DMS79 treated with DMSO at 0.1 percent for 48 hours (cell line): ENCODE results near the gene JMY.

ENCODE experiments used
- DNase-seq: peaks from one replicate; lab custom pipeline; 2025; lab: John Stamatoyannopoulos, UW

Gene JMY, protein sequence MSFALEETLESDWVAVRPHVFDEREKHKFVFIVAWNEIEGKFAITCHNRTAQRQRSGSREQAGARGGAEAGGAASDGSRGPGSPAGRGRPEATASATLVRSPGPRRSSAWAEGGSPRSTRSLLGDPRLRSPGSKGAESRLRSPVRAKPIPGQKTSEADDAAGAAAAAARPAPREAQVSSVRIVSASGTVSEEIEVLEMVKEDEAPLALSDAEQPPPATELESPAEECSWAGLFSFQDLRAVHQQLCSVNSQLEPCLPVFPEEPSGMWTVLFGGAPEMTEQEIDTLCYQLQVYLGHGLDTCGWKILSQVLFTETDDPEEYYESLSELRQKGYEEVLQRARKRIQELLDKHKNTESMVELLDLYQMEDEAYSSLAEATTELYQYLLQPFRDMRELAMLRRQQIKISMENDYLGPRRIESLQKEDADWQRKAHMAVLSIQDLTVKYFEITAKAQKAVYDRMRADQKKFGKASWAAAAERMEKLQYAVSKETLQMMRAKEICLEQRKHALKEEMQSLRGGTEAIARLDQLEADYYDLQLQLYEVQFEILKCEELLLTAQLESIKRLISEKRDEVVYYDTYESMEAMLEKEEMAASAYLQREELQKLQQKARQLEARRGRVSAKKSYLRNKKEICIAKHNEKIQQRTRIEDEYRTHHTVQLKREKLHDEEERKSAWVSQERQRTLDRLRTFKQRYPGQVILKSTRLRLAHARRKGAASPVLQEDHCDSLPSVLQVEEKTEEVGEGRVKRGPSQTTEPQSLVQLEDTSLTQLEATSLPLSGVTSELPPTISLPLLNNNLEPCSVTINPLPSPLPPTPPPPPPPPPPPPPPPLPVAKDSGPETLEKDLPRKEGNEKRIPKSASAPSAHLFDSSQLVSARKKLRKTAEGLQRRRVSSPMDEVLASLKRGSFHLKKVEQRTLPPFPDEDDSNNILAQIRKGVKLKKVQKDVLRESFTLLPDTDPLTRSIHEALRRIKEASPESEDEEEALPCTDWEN

DNA sequence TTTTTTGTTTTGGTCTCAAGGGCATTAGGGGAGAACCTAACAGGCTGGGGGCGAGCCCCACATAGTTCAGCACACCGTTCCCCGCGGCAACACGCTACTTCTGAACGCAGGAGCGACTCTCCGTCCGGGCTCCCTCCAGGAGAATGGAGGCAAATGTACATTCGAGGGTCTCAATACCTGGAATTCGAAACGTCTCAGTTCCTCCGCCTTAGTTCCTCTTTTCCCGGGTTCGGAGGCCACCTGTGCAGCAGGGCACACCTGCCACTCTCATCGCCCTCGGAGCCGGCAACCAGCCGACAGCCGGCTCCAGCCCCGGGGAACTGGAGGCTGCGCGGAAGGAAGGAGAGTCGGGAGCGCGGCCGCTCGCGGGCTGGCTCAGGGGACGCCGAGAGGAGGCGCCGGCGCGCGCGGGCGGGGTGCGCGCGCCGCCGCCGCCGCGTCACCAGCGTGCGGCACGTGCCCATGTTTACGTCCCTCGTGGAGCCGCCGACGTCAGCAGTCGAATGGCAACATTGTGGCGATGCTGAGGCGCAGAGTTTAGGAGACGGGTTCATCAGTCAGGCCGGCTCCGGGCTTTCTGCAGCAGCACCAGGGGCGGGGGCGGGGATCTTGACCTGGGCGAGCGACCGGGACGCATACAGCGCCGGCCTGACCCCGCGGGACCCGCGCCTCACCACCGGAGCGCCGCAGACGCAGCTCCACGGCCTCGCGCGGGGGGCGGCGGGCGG is at the start of gene JMY:
TSS of gene JMY (plus strand) at position 498 of the 728 bp plus-strand sequence. CDS start 520 bp downstream, outside the sequence.
- peak; percentile 76 for DNase-seq

DNA sequence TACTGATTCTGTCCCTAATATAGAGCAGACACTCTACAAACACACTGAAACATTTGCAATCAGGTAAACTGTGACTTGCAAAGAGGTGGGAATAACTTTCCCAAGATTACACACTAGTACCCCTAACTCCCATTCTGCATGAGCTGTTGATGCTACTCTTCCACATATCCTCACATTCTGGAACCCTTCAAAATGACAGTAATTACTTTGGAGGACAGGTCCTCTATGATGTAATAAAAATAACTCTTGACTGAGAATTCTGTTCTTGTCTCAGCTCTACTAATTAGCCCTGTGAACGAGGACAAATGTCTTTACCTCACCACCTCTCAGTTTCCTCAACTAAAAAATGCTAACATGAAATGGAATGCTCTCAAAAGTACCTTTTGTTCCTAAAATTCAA is 49.5 kb upstream of the JMY start:
- no peak for DNase-seq

- DNase-seq, result no peak
Measured at GRCh38 chr5:79189439-79190234, 46.3 kb upstream of the JMY start.

- no peak for DNase-seq
Measured at GRCh38 chr5:79190235-79190529, 45.7 kb upstream of the JMY start.

- no peak for DNase-seq
Measured at GRCh38 chr5:79191457-79191856, 44.5 kb upstream of the JMY start.

DNA sequence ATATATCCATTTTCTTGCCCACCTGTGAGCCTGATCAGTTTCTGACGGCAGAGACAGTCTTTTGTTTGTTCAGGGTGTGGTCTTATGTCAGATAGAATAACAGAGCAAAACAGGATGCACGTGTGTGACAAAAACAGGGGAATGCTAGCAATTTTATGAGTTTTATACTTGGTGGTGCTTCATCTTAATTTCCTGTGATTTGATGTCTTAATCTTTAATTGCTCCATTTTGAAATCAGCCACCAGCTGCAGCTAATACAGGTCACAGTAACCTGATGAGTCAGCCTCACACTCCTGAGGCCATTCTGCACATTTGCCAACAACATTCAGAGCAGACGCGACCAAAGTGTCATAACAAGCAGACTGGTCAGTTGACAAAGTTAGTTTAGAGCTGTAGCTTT is 42.3 kb upstream of the JMY start:
- no peak for DNase-seq

GRCh38 chr5:79200573-79201183 is 35.3 kb upstream of the JMY start:
- DNase-seq, result no peak

GRCh38 chr5:79201206-79201605 is 34.7 kb upstream of the JMY start:
- no peak for DNase-seq

DNA sequence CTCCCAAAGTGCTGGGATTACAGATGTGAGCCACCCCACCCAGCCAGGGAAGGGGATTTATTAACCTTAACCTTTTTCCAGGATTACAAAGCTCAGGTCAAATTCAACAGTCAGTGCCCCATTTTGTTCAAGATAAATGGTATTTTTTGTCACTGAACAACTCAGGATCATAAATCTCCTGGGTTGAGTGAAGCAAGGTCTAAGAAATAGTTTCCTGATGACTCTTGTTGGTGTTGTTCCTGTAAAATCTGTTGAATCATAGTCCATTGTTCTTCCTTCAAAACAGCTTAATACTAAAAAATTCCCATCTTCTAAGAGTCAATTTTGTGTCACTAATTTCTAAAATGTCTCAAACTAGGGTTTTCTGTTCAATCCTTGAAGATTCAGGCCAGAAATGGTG is 33.9 kb upstream of the JMY start:
- DNase-seq, result no peak

GRCh38 chr5:79205965-79206364 is 30.0 kb upstream of the JMY start:
- peak; percentile 13 for DNase-seq

- no peak for DNase-seq
Measured at GRCh38 chr5:79206541-79206940, 29.4 kb upstream of the JMY start.

DNA sequence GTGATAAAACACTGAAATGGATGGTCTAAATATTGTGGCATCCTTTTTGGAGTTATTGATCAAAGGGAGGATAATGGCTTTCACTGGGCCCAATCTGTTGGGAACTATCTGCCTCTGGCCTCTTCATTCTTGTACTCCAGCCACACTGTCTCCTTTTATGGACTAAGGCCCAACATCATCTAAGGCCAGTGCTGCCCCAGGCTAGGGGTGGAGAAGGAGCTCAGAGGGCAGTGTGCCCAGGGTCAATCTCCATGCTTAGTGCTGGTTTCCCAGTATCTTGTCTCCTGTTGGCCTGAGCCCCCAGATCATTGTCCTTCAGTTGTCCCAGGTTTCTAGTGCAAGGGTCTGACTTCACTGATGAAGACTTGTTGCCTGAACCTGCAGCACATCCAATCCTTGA is 26.4 kb upstream of the JMY start:
- no peak for DNase-seq

DNA sequence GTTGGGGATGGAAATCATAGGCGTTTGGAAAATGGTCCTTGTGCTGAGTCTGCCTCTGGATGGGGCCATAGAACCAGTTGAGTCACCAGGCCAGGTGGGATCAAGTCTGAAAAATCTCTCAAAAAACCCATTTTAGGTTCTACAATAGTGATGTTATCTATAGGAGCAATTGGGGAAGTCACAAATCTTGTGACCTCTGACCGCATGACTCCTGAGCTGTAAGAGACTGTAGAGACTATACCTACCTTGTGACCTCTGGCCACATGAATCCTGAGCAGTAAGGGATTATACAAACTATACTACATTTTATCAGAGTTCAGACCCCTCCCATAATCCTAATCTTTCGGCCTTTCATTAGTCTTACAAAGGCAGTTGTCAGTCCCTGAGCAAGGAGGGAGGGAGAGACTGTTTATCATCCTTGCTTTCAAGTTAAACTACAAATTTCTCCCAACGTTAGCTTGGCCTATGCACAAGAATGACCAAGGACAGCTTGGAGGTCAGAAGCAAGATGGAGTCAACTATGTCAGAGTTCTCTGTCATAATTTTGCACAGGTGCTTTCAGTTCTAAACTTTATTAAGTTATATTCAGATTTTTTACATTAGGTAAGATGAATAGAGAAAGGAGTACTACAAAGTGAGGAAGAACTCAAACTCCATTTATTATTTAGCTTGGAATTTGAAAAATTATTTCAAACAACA is 11.5 kb upstream of the JMY start:
- DNase-seq, result no peak

DNA sequence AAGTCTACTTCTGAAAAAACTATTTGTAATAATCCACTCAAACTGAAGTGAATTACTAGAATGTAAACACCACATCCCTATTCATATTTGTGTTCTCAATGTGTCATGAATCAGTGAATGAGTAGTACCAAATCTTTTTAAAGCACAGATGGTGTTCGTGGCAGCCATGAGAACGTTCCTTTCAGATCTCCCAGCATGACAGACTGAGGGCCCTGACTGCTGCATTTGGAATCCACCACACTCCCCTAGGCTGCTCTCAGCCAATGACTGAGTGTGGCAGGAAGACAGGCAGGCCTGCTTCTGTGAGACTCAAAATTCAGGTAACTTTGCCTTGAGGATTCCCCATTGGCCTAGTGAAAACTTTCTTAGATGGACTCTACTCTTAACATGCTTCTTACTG is 10.9 kb upstream of the JMY start:
- no peak for DNase-seq

DNA sequence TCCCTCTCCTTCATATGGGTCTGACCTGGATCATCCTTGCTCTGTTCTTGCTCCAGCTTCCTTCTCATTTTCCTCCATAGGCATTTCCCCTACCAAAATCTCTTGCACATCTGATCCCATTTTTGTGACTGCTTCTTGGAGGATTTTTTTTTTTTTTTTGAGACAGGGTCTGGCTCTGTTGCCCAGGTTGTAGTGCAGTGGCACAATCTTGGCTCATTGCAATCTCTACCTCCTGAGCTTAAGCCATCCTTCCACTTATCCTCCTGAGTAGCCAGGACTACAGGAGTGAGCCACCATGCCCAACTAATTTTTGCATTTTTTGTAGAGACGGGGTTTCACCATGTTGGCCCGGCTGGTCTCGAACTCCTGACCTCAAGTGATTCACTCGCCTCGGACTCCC is 10.5 kb upstream of the JMY start:
- DNase-seq, result no peak

- DNase-seq, result no peak
Measured at GRCh38 chr5:79227484-79228025, 8.4 kb upstream of the JMY start.

DNA sequence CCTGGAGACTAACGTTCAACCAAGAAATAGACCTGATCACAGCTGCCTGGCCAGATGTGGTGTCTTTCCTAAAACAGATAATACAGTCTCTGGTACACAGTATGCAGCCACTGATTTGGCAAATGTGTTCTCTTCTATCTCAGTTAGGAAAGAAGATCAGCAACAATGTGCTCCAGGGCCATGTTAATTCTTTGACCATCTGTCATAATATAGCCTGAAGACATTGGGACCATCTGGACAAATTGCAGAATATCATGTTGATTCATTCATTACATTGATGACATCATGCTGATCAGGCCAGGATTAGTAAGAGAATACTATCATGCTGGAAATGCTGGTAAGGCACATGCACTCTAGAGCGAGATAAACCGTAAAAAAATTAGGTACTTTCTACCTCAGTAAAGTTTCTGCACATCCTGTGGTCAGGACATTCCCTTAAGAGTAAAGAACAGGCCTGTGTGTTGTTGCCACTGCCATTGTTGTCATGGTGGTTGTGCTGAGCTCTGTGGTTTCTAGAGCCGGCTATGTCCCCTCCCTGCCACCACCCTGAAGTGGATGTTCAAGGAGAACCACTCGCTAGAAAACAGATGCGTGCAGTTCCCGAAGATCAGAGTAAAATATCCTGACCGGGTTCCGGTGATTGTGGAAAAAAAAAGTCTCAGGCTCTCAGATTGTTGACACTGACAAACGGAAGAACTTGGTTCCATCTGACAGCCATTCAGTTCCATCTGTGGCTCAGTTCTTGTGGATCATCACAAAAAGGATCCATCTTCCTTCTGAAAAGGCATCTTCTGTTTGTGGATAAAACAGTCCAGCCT is 6.4 kb upstream of the JMY start:
- DNase-seq, result no peak

GRCh38 chr5:79235261-79235633 is 684 bp upstream of the JMY start:
- no peak for DNase-seq

DNA sequence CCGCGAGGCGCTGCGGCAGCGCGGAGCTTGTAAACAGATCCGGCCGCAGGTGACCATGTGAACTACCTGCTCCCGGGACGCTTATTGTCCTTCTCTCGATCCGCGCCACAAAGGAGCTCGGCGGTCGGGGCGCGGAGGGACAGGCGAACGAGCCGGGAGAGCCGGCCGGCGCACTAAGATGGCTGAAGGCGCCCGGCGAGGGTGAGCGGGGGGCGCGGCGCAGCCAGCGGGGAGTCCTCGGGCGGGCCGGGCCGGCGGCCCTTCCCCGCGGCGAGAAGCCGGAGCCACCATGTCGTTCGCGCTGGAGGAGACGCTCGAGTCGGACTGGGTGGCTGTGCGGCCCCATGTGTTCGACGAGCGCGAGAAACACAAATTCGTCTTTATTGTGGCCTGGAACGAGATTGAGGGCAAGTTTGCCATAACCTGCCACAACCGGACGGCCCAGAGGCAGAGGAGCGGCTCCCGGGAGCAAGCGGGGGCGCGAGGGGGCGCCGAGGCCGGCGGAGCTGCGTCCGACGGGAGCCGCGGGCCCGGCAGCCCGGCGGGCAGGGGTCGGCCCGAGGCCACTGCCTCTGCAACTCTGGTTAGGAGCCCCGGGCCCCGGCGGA is 535 bp downstream of the JMY start:
- DNase-seq, result peak; percentile 20
